ENCODE data around the gene DOP1A. TPM values are rescaled to one million over a fixed set of nuclear protein-coding genes. Genes with fewer than 3 reads are reported as not detected.

The DOP1A gene, protein sequence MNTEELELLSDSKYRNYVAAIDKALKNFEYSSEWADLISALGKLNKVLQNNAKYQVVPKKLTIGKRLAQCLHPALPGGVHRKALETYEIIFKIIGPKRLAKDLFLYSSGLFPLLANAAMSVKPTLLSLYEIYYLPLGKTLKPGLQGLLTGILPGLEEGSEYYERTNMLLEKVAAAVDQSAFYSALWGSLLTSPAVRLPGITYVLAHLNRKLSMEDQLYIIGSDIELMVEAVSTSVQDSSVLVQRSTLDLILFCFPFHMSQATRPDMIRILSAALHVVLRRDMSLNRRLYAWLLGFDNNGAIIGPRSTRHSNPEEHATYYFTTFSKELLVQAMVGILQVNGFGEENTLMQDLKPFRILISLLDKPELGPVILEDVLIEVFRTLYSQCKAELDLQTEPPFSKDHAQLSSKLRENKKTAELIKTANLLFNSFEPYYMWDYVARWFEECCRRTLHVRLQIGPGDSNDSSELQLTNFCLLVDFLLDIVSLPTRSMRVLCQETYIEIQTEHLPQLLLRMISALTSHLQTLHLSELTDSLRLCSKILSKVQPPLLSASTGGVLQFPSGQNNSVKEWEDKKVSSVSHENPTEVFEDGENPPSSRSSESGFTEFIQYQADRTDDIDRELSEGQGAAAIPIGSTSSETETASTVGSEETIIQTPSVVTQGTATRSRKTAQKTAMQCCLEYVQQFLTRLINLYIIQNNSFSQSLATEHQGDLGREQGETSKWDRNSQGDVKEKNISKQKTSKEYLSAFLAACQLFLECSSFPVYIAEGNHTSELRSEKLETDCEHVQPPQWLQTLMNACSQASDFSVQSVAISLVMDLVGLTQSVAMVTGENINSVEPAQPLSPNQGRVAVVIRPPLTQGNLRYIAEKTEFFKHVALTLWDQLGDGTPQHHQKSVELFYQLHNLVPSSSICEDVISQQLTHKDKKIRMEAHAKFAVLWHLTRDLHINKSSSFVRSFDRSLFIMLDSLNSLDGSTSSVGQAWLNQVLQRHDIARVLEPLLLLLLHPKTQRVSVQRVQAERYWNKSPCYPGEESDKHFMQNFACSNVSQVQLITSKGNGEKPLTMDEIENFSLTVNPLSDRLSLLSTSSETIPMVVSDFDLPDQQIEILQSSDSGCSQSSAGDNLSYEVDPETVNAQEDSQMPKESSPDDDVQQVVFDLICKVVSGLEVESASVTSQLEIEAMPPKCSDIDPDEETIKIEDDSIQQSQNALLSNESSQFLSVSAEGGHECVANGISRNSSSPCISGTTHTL (N-terminal part only)
- total RNA-seq: 82.6 TPM

DNA sequence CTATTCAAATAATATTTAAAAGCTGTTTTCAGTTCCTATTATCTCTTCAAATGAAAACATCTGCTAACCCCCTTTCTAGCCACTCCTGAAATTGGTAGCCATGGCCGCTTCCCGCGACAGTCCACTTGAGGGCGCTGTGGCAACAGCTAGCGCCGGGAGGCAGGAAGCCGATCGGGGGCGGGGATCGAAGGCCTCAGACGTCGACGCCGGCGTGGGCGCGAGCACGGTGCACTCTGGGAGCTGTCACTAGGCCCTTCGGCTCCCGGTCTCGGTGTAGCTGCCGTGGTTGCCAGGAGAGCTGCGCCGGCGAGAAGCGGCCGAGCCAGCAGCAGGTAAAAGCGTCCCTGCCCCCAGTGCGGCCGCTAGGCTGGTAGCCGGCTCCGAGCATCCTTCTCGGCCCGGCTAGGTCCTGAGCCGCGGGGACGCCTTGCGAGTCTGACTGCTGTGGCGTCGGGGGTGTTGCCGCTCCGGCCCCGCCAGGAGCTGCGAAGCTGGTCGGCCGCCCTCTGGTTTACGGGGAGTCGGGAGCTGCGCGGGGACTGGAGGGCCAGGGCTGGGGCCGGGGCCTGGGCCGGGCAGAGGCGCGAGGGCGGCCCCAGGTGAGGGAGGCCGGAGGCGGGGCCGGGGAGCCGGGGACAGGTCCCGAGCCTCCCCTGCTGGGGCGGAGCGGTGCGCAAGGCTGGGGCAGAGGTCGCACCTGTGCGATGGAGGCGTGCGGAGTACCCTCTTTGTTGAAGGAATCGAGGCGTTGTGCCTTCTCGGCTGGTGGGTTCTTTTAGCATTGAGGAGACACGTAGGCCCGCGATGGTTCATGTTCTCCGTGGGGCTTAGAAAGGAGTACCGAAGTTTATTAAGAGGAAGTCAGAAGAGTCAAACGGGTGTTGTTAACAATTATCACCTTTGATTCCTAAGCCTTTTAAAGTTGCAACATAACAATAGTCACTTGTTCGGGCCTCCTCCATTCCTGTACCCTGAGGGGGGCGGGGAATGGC lies at the start of gene DOP1A:
TSS of gene DOP1A (plus strand) at position 224 of the 992 bp plus-strand sequence. CDS start 29,307 bp downstream, outside the sequence.

DNA sequence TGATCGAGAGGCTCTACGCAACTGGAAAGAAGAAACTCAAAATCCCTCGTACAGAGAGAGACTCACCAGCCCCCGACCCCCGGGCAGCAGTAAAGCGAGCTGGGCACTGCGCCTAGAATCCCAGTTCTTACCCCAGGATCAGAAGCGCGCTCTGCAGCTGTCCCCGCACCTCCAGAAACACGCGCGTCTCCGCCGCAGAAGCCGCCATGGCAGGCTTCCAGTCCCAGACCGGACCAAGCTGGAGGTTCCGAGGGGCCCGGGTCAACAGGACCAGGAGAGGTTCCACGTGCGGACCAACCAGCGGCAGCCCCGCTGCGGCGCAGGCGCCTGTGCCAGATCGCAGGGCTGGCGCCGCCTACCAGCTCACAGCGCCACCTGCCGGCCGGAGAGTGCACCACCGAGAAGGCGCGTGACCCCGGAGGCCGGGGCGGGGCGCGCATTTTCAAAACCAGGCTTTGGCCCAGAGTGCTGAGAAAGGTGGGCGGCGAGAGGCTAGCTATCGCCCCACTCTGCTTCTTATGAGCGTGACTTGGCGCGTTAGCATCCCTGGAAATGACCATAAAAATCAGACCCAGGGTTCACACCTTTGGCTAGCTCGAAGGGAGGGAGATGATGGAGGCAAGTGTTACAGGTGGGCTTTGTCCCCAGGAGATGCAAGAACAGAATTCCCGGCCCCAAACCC lies 1.8 kb upstream of the DOP1A start, which contains the start of gene UBE3D:
TSS of gene UBE3D (minus strand) at position 331 of the 682 bp plus-strand sequence. CDS start at position 208, 123 bp downstream.

DNA sequence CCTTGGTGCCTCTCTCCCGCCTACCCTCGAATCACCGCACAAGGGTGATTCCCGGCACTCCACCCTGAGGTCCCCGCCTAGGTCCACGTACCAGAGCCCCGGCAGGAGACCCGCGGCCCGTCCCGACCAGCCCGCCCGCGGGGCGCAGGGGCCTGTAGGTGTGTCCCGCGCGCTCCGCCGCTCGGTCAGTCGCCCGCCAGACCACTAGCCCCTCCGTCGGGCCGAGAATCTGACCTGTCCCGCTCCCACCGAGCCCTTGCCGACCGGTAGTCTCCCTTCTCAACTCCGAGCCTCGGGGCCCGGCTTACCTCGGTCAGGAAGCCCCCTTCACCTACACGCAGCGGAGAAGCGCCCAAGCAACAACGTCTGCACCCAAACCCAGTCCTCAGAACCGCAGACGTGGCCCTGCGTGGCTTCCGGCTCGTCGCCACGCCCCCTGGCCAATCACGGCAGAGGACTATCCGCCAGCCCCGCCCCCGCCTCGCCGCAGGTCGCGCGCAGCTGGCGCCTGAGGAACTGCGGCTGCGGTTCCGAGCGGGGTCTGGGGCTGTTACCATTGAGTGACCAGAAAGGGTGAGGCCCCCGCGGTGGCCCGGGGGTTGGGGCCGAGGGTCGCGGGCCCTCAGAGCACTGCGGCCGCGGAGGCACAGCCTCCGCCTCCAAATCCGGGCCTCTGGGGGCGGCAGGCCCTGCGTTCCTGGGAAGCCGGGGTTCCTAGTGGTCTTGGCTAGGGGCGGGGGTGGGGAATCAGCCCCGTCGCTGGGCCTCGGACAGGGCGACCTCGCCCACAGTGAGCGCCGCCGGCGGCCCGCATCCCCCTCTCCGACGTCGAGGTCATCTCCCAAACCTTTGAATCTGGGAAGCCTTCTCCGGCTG lies 125.6 kb downstream of the DOP1A start, which contains the start of the genes PGM3 and RWDD2A:
TSS of gene PGM3 (minus strand) at position 395 of the 876 bp plus-strand sequence. CDS start 2,253 bp downstream, outside the sequence.
TSS of gene RWDD2A (plus strand) at position 487 of the 876 bp plus-strand sequence. CDS start 1,095 bp downstream, outside the sequence.

Other genes with a start within 250 kb of the DOP1A start
- gene UBE3D, start 1.8 kb upstream of the DOP1A start, total RNA-seq: 27.2 TPM
- gene PGM3, start 125.6 kb downstream of the DOP1A start, total RNA-seq: 48.0 TPM
- 10.8 TPM for gene RWDD2A, start 125.7 kb downstream of the DOP1A start, total RNA-seq